Activated CD8-positive, alpha-beta memory T cell treated with anti-CD3 and anti-CD28 coated beads, Interleukin-2, amount 50 U/mL, for 1 hour (primary cell): Measurements from ENCODE around the gene DNAJC22.

ENCODE experiments used
- DNase-seq: peaks from one replicate; pipeline ENCODE4 v3.0.0-alpha.2; 2020; ENCODE audit errors: extremely low read depth

Gene DNAJC22

DNA sequence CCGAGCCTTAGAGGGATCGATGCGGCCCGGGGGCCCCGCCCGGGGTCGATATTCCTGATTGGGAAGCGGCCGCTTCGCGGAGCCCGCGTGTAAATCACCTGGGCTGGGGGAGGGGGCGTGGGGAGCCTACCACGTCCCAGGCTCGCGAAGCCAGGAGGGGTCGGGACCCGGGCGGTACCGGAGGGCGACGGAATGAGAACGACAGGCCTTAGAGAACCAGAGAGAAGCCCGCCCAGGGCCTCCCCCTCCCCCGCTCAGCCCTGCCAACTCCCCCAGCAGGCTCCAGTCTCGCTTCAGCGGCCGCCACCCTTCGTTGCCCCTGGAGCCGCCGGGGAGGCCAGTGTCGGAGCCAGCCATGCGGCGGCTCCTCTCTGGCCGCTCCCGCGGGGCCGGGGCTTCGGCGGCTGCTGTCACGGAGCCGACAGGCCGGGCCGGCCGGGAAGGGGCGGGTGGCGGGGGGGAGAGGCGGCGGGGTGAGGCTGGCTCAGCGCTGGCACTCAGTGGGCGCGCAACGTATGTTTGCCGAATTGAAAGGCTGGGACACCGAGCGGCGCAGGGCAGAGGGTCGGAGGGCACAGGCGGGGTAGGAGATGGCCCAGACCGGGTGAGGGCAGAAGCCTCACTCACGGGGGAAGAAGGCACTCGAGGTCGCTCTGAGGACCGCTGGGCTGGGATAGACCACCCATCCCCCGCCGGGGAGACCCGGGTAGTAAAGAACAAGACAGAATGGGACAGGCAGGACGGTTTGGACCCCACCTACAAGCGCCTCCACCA is 1.4 kb upstream of the DNAJC22 start:
- no peak for DNase-seq

DNA sequence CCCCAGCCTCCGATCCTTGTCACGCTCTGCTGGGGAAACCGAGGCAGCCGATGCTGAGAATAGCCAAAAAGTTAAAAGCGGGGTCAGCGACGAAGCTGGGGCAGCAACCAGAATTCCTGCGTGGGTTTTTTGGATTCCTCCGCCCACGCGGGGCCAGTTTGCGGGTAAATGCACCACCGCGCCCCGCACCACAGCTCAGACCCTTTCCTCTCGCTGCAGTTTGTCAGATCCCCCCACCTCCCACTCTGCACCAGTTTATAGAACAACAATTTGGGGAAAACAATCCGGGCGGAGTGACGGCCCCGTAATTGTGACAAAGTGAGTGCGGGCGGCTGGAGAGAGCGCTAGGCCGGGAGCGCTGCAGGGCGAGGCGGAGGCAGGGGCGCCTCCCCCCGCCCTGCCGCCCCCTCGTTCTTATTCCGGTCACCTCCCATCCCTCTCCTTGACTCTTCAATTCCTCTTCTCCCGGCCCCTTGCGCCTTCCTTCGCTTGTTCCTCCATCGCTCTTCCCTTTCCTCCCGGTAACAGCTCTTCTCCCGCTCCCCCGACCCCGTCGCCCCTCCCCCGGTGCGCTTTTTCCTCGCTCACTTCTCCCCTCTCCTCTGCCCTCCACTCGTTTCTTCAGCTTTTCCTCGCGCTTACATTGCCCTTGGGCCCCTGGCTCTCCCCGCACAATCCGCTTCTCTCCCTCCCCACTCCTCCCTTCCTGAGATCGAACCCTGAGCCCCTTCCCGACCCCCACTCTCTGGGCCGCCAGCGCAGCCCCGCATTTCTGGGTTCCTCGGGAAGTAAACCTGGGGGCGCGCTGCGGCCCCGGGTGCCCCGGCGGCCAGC is 646 bp upstream of the DNAJC22 start:
- no peak for DNase-seq

DNA sequence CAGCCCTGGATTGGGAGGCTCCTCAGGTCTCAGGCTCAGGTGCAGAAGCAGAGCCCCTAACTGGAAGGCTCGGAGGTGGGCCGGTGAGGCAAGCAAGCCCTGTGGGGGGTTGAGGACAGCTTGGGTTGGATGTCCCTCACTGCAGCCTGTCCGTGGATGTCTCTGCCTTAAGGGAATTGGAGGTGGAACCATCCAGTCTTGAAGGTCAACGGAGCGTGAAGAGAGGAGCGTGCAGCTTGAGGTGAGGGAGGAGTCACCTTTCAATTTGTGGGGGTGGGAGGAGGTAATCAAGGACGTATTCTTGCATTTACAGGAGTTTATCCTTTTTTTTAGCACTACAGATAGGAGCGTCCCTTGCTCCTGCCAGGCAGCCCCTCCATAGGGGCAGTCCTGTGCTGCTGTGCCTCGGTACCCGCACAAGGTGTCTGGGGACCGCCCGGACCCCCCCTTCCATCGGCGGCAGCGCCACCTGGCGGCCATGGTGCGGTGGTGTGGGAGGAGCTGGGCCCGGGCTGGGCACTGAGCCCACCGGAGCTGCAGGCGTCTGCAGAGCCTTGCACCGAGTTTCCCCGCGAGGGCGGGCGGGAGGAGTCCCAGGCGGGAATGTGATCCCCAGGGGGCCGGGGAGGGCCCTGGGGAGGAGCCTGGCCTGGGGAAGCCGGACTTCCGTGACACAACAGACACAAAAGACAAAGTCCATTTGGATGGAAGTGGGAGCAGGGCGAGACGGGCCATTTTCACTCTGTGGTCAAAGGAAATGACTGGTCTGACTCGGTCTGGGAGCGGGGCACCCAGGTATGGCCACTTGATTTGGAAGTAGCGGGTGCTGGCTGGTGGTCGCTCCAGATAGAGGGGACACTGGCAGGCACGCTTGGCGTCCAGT is 864 bp downstream of the DNAJC22 start:
- DNase-seq, result peak; percentile 33

DNA sequence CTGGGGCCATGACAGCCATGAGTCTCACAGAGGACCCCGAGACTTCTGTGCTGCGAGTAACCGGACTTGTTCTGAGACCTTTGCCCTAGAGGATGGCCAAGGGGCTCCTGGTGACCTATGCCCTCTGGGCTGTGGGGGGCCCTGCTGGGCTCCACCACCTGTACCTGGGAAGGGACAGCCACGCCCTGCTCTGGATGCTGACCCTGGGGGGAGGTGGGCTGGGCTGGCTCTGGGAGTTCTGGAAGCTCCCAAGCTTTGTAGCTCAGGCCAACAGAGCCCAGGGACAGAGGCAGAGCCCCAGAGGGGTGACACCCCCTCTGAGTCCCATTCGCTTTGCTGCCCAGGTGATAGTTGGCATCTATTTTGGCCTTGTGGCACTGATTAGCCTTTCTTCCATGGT is 2.1 kb downstream of the DNAJC22 start:
- DNase-seq, result no peak

DNA sequence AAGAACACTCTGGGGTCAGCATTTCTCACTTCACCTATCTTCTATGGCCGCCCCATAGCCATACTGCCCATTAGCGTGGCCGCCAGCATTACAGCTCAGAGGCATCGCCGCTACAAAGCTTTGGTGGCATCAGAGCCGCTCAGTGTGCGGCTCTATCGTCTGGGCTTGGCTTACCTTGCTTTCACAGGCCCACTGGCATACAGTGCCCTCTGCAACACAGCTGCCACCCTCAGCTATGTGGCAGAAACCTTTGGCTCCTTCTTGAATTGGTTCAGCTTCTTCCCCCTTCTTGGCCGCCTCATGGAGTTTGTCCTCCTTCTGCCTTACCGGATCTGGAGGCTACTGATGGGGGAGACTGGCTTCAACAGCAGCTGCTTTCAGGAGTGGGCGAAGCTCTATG is 2.6 kb downstream of the DNAJC22 start:
- DNase-seq, result no peak

DNA sequence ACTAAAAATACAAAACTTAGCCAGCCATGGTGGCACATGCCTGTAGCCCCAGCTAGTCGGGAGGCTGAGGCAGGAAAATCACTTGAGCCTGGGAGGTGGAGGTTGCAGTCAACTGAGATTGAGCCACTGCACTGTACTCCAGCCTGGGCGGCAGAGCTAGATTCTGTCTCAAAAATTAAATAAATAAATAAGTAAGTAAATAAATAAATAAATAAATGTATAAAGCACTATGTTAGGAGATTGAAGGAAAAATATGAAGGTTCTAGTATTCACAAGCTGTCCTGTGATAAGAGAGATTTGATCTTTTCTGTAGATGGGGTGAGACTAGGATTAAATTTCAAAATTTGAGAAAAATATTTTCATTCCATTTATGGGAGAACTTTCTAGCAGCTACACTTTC is 5.7 kb downstream of the DNAJC22 start:
- DNase-seq, result no peak

DNA sequence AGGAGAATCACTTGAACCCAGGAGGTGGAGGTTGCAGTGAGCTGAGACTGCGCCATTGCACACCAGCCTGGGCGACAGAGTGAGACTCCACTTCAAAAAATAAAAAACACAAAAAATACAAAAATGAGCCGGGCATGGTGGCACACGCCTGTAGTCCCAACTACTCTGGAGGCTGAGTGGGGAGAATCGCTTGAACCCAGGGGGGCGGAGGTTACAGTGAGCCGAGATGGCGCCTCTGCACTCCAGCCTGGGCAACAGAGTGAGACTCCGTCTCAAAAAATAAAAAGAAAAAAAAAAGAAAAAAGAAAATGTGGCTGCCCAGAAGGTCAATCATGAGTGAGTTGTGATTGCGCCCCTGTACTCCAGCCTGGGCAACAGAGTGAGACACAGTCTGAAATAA is 9.2 kb downstream of the DNAJC22 start:
- DNase-seq, result no peak

DNA sequence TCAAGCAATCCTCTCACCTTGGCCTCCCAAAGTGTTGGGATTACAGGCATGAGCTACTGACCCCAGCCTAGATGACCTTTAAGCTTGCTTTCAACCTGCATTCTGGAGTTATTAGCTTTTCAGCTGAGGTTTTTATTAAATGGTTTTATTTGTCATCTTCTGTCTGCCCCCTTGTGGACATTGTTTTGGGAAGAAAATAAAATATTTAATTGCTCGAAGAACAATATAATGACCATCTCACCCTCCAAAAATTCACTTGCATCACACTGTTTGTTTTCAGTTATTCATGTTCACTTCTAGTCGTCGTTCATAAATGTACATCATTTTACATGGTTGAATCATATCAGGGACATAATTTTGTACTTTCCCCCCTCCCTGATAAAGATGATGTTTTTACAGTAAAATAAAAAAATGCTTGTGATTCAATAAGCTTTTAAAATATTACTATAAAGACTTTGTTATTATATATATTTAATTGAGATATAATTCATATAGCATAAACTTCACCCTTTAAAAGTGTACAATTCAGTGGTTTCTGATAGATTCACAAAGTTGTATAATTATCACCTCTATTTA is 10.5 kb downstream of the DNAJC22 start:
- no peak for DNase-seq

DNA sequence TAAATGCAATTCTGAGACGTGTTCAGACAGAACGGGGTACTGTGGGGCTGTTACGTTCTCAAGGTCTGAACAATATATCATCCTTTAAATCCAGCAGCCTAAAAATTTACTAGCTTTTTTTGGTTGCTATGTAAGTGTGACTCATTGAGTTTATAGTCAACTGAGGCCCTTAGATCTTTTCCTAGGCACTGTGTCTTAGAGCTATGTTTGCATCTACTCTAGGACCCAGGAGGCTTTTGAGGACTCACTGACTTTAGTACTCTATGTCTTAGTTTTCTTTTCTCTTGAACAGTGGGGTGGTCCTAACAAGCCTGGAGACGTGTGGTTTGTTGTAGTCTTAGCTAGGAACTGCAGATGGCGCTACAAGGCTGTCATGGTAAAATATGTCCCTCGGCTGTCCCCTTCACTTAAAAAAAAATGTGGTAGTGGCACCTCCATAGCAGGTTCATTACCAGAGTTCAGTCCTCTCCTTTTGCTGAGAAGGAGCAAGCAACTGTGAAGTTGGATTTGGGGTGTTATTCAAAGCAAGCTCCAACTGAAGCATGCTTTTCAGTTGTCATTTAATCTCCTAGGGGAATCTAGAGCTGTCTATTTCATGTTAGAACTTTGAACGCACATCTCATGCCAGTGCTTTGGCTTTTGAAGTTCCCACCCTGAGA is 11.9 kb downstream of the DNAJC22 start:
- DNase-seq, result no peak

DNA sequence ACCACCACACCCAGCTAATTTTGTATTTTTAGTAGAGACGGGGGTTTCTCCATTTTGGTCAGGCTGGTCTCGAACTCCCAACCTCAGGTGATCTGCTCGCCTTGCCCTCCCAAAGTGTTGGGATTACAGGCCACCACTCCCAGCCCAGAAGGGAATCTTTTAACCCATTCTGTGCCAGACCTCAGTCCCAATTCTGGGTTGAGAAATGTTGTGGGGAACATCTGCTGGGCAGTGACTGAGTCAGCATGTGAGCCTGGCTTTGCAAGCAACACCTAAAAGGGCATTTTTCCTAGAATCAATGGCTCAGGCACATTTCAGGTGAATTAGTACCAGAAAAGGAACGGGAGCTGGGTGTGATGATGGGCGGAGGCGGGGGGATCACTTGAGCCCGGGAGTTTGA is 13.0 kb downstream of the DNAJC22 start:
- DNase-seq, result no peak

DNA sequence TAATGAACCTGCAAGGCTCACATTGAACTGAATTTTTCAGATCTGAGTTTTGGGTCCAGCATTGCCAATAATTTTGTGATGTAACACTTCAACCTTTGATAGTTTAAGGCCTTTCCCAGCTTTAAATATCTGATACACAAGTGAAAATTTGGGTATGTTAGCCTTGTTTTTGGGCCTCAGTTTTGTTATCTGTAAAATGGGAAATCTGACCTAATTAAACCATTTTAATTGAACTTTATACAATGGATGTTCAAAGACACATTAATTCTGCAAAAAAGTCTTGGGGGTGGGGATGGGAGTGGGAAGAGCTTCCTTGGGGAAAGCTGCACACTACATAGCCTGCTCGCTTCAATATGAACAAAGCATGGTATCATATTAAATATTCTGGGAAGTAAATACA is 15.4 kb downstream of the DNAJC22 start:
- DNase-seq, result no peak

DNA sequence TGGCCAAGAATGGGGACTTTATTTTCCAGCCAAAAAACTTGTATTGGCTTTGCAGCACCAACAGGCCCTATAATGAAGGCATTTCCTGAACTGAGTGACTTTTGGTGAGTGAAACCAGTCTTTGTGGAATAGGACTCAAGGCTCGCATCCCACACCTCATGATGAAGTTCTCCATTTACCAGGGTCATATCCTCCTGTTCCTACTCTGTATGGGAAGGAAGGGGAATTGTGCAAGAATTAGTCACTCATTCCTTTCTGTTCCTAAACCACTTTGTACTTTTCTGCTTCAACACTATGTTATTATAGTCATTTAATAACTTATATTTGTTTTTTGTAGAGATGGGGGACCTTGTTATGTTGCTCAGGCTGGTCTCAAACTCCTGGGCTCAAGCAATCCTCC is 18.3 kb downstream of the DNAJC22 start:
- DNase-seq, result no peak

DNA sequence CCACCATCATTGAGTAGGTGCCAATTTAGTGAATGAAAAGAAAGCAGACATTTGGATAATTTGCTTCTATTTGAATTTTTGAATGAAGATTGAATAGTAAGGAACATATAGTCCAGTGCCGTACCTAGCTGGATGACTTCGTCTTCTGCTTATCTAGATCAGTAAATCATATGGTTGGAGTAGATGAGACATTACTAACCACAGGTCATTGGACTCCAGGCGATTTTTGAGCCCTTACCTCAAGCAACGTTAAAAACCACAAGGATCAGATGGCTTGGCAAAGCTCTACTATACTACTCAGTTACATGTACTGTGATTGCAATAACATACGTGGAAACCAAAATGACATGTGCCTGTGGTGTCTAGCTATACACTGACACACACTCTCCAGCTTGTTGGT is 18.9 kb downstream of the DNAJC22 start:
- DNase-seq, result no peak

DNA sequence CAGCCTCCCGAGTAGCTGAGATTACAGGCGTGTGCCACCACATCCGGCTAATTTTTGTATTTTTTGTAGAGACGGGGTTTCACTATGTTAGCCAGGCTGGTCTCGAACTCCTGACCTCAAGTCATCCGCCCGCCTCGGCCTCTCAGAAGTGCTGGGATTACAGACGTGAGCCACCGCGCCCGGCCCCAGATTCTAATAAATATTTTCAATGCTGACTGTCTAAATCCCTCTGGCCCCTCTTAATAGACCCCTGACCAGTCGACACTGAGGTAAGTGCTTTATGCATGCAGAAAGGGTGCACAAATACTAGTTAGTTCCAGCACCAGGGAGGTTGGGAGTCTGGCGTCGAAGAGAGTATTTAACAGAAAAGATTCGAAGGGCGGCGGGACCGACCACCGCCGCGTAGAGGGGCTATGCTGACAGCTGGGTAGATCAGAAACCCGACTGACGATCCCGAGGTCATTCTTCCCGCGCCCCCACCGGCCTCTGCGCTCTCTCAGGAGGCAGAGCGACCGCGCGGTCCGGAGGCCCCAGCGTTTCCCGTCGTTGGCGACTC is 19.5 kb downstream of the DNAJC22 start:
- DNase-seq, result no peak

DNA sequence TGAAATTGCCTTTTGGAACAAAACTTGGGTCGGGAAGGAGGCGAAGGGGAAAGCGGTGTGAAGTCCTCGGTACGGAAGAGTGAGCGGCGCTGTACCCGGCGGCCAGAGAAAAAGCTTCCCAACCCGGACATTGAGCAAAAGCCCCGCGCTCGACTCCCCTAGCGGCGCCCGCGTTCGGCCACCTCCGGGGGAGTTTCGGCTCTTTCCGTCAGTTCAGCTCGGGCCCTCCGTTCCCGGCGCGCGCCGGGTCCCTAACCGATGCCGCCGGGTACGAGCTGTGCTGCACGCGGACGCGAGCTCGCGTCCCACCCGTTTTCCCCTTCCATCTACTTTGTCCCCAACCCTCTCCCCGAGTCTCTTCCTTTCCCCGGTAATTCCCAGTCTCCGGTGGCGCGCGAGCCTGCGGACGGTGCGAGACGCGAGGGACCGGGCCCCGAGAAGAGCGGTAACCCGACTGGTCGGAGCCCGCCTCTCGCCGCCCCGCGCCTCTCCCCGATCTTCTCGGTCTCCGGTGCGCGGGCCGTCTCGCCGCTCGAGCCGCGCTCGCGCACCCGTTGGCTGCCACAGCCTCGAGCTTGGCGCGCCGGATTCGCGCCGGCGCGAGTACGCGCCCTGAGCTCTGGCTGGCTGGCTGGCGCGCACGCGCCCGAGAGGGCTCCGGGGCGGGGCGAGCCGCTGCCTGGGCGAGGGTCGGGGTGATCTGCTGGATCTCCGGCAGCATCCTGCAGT is 20.1 kb downstream of the DNAJC22 start:
- DNase-seq, result peak; percentile 54

DNA sequence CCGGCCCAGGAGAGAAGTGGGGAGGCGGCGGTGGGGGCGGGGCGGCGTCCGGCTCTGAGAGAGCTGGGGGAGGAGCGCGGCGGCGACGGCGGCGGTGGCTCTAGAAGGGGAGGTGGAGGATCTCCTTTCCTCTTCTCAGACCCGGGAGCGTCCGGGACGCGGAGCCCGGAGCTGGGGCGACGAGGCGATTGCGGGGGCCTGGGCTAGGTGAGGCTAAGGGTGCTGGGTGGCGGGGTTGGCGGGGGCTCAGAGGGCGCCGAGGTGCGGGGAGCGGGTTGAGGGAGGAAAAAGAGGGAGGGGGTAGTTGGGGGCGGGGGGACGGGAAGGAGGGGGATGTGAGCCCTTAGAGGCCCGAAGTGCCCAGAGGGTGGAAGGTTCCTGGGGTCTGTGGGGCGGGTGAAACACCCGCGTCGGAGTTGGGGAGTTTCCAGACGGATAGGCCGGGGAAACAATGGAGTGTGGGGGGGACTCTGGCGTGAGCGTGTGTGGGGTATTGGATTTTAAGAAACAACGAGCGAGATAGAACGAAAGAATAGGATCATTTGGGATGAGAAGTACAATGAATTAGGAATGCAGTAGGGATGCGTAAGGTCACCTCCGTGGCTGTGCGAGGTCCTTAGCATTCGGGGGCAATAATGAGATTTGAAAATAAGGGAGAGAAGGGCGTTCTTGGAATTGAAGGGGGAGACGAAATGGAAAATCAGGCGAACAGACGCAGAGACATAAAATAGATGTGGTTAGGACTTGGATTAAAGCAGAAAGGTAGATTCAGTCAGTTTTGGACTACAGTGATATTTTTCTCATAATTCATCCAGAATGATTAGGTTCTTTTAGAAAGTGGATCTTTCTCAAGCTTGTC is 20.9 kb downstream of the DNAJC22 start, which contains the start of gene SPATS2:
Gene SPATS2 (plus strand): TSS at position 82 of the 859 bp plus-strand sequence. CDS start 93,551 bp downstream, outside the sequence.
- DNase-seq, result no peak

DNA sequence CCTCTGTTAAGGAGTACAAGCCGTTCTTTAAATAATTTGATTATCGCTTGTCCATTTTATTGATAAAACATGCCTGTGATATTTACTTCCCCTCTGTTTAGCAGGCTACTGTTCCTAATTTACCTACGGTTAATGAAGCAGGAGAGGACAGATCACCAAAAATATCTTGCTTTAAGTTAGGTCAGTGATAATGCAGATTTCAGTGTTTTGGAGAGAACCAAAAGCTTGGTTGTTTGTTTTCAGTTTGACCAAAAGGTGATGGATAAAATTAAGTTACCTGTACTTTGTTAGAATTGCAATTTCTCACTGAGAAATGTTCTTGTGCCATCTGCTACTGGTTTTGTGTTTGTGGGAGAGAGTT is 21.5 kb downstream of the DNAJC22 start:
- no peak for DNase-seq

DNA sequence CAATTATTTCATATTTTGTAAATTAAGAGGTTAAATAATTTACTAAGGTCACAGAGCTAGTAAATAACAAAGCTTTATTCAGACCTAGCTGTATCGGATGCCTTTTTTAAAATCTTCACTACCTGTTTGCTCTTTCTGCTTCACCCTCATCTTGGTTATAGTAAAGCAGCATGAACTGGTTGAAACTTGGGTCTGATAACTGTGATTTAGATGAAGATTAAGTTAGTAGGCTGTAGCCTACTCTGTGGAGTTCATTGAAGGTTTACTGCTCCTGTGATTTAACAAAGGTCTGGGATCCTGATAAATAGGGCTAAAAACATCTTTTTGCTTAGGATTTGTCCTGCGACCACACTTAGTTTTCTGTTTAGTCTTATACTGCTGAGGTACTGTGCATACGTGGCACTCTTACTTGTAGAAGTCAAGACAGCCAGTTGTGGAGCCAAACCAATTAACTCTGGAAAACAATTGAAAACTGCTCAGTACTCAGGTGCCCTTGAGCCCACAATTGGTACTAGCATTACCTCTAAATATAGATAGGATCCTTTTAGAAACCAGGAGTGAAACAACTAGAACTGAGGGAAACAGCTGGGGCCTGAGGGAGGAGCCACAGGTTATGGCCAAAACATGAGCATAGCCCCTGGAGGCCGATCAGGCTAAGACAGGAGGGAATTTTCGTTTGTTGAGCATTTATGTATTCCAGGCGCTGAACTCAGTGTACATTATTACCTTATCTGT is 22.9 kb downstream of the DNAJC22 start:
- DNase-seq, result no peak

DNA sequence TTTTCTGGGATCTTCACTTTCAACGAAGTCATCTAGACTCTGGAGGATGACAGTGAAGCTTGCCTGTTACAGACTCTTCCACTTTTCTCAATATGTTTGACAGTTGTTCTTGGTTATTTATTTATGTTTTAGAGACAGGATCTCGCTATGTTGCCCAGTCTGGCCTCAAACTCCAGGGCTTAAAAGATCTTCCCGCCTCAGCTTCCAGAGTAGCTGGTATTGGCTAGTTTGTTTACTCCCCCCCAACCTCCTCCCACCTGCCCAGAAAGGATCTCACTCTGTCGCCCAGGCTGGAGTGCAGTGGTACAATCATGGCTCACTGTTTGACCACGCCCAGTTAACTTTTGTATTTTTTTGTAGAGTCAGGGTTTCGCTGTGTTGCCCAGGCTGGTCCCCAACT is 23.9 kb downstream of the DNAJC22 start:
- no peak for DNase-seq
